Gastroesophageal sphincter (tissue), 4 donors: ENCODE results near the gene NRXN3. TPM values are rescaled to one million over a fixed set of nuclear protein-coding genes. Genes with fewer than 3 reads are reported as not detected.

Experiments used
- ATAC-seq: fragments of 150-250 bp; one replicate; pipeline ENCODE4 v1.9.1; 2016; ENCODE audit warnings: mild to moderate bottlenecking, moderate library complexity
- H3K27ac ChIP-seq, 4 donors: fragments of 200-600 bp; sonication (generic) in 3 of 4; 1 replicate in 3 of 4; 2 replicates in 1 of 4; pipeline ENCODE4 v1.5.1; 2016 to 2019
- H3K27me3 ChIP-seq: fragments of 200-600 bp; sonication (generic); one replicate; pipeline ENCODE4 v1.5.1; 2019
- H3K36me3 ChIP-seq, 2 donors: fragments of 200-600 bp; sonication (generic); one replicate each; pipeline ENCODE4 v1.5.1; 2019; ENCODE audit warnings: control low read depth in 1 of 2
- H3K4me1 ChIP-seq, 3 donors: fragments of 200-600 bp; sonication (generic); 1 replicate in 2 of 3; 2 replicates in 1 of 3; pipeline ENCODE4 v1.5.1; 2016 to 2019; ENCODE audit warnings: control low read depth in 2 of 3
- H3K4me3 ChIP-seq, 2 donors: fragments of 200-600 bp; sonication (generic); one replicate each; pipeline ENCODE4 v1.5.1; 2019; ENCODE audit warnings: mild to moderate bottlenecking in 1 of 2, moderate library complexity in 1 of 2
- H3K9me3 ChIP-seq, 3 donors: fragments of 200-600 bp; sonication (generic); one replicate each; pipeline ENCODE4 v1.5.1; 2017 to 2019; ENCODE audit warnings: control low read depth in 2 of 3
- CTCF ChIP-seq, 4 experiments: fragments of 200-600 bp in 2 of 4; fragments of 450-650 bp in 2 of 4; sonication (generic) in 1 of 4; IDR thresholded peaks; one replicate each; pipeline ENCODE4 v1.5.1; 2017 to 2019; ENCODE audit warnings: antibody characterized with exemption in 4 of 4, mild to moderate bottlenecking in 2 of 4, moderate library complexity in 2 of 4
- EP300 ChIP-seq: sonication (generic); formaldehyde crosslinking; IDR thresholded peaks from one replicate; pipeline ENCODE4 v1.6.1; 2017; ENCODE audit warnings: antibody characterized with exemption, mild to moderate bottlenecking
- POLR2A ChIP-seq, 2 donors: fragments of 450-650 bp; IDR thresholded peaks; one replicate each; pipeline ENCODE4 v1.6.1; 2017; ENCODE audit warnings: antibody characterized with exemption in 2 of 2, mild to moderate bottlenecking in 2 of 2, moderate library complexity in 1 of 2
- POLR2AphosphoS5 ChIP-seq: sonication (generic); formaldehyde crosslinking; IDR thresholded peaks from one replicate; pipeline ENCODE4 v1.6.1; 2017; ENCODE audit warnings: antibody characterized with exemption
- WGBS, 2 donors: methylation state at CpG; one replicate each; pipeline ENCODE4 v1.1.5; 2018; ENCODE audit warnings: low coverage in 1 of 2; 5-methylcytosine and 5-hydroxymethylcytosine counted together
- total RNA-seq, 4 donors: library from RNA; depleted of rRNA; stranded (reverse); fragments of >200 nt; gene quantifications; one replicate each; pipeline ENCODE4 v1.1.0, GENCODE V29; 2016

NRXN3 gene
- total RNA-seq, 4 donors from 2014 or later = 74.2 to 192 (median 98.2) TPM

- no peaks in the 10 kb centered on the region for H3K9me3 ChIP-seq
- no peaks in the 10 kb centered on the region for H3K36me3 ChIP-seq
- H3K27me3 ChIP-seq = no peaks in the 10 kb centered on the region
- 14 to 26% methylated on average over 5 of the region's 5 CpGs for WGBS, 2 donors
- no peak overlapping the region for H3K4me3 ChIP-seq
- TF ChIP-seq EP300 (no peak), POLR2A (IDR thresholded peaks at IDR 0.05) (no peak), POLR2AphosphoS5 (no peak), CTCF (IDR thresholded peaks at IDR 0.05) (no peak)
- no peak for ATAC-seq
- no peak overlapping the region for H3K27ac ChIP-seq
- peaks cover 0 to 5% (median 0%) of the 10 kb centered on the region in 3 donors for H3K4me1 ChIP-seq
Measured at GRCh38 chr14:78637908-78638475, 467.8 kb downstream of the NRXN3 start.

- WGBS, 2 donors = 43 to 100% methylated on average over 1 to 3 of the region's 3 CpGs
Measured at GRCh38 chr14:78638926-78639325, 468.8 kb downstream of the NRXN3 start.

GRCh38 chr14:78644824-78645559 is 474.8 kb downstream of the NRXN3 start:
- no peaks in the 10 kb centered on the region for H3K36me3 ChIP-seq
- WGBS, 2 donors = 44 to 61% methylated on average over 7 to 17 of the region's 22 CpGs
- no peaks in the 10 kb centered on the region for H3K9me3 ChIP-seq
- H3K27me3 ChIP-seq = no peaks in the 10 kb centered on the region
- no peaks in the 10 kb centered on the region for H3K4me1 ChIP-seq
- no peak overlapping the region for H3K27ac ChIP-seq
- TF ChIP-seq POLR2AphosphoS5 (no peak), POLR2A (IDR thresholded peaks at IDR 0.05) (no peak), CTCF (IDR thresholded peaks at IDR 0.05) (no peak), EP300 (no peak)
- H3K4me3 ChIP-seq = no peak overlapping the region
- no peak for ATAC-seq

More at GRCh38 chr14:78638926-78639325, 468.8 kb downstream of the NRXN3 start:
- TF ChIP-seq POLR2AphosphoS5 (no peak), CTCF (IDR thresholded peaks at IDR 0.05) (no peak), POLR2A (IDR thresholded peaks at IDR 0.05) (no peak), EP300 (no peak)
- Histone ChIP-seq H3K27me3 (no peaks in the 10 kb centered on the region), H3K36me3 (no peaks in the 10 kb centered on the region), H3K4me1 (peaks cover 0 to 5% (median 0%) of the 10 kb centered on the region in 3 donors), H3K27ac (no peak overlapping the region), H3K4me3 (no peak overlapping the region), H3K9me3 (no peaks in the 10 kb centered on the region)
- no peak for ATAC-seq

- no peak for ATAC-seq
- Histone ChIP-seq H3K4me3 (no peak overlapping the region), H3K9me3 (no peaks in the 10 kb centered on the region), H3K36me3 (no peaks in the 10 kb centered on the region), H3K27me3 (peaks cover 9% of the 10 kb centered on the region), H3K27ac (no peak overlapping the region), H3K4me1 (no peaks in the 10 kb centered on the region)
- WGBS, 2 donors = 71 to 79% methylated on average over 1 of the region's 1 CpG
- TF ChIP-seq POLR2AphosphoS5 = no peak
- TF ChIP-seq POLR2A (IDR thresholded peaks at IDR 0.05) = no peak
- TF ChIP-seq EP300 = no peak
- no peak for TF ChIP-seq CTCF (IDR thresholded peaks at IDR 0.05)
Measured at GRCh38 chr14:78652727-78653126, 482.6 kb downstream of the NRXN3 start.

- H3K36me3 ChIP-seq = no peaks in the 10 kb centered on the region
- H3K4me1 ChIP-seq = no peaks in the 10 kb centered on the region
- peaks cover 9% of the 10 kb centered on the region for H3K27me3 ChIP-seq
- ATAC-seq = no peak
- WGBS, 2 donors = 20 to 57% methylated on average over 1 of the region's 1 CpG
- TF ChIP-seq EP300 (no peak), POLR2AphosphoS5 (no peak), CTCF (IDR thresholded peaks at IDR 0.05) (no peak), POLR2A (IDR thresholded peaks at IDR 0.05) (no peak)
- H3K27ac ChIP-seq = no peak overlapping the region
- H3K4me3 ChIP-seq = no peak overlapping the region
- H3K9me3 ChIP-seq = no peaks in the 10 kb centered on the region
Measured at GRCh38 chr14:78653173-78653572, 483.0 kb downstream of the NRXN3 start.
